GM12873 (cell line): ENCODE measurements around the gene PLSCR3.

Experiments used
- TF ChIP-seq, protein P1 (sequence below): IDR thresholded peaks from 2 replicates; pipeline ENCODE4 v1.5.1; 2012; ENCODE audit warnings: low read depth, mild to moderate bottlenecking, moderate library complexity, low read length, control low read depth; ENCODE audit not compliant: insufficient read depth; ENCODE audit errors: missing control alignments

The PLSCR3 gene

GRCh38 chr17:7404737-7405349, 10.5 kb upstream of the PLSCR3 start:
- TF ChIP-seq, protein P1, sequence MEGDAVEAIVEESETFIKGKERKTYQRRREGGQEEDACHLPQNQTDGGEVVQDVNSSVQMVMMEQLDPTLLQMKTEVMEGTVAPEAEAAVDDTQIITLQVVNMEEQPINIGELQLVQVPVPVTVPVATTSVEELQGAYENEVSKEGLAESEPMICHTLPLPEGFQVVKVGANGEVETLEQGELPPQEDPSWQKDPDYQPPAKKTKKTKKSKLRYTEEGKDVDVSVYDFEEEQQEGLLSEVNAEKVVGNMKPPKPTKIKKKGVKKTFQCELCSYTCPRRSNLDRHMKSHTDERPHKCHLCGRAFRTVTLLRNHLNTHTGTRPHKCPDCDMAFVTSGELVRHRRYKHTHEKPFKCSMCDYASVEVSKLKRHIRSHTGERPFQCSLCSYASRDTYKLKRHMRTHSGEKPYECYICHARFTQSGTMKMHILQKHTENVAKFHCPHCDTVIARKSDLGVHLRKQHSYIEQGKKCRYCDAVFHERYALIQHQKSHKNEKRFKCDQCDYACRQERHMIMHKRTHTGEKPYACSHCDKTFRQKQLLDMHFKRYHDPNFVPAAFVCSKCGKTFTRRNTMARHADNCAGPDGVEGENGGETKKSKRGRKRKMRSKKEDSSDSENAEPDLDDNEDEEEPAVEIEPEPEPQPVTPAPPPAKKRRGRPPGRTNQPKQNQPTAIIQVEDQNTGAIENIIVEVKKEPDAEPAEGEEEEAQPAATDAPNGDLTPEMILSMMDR = no peak

DNA sequence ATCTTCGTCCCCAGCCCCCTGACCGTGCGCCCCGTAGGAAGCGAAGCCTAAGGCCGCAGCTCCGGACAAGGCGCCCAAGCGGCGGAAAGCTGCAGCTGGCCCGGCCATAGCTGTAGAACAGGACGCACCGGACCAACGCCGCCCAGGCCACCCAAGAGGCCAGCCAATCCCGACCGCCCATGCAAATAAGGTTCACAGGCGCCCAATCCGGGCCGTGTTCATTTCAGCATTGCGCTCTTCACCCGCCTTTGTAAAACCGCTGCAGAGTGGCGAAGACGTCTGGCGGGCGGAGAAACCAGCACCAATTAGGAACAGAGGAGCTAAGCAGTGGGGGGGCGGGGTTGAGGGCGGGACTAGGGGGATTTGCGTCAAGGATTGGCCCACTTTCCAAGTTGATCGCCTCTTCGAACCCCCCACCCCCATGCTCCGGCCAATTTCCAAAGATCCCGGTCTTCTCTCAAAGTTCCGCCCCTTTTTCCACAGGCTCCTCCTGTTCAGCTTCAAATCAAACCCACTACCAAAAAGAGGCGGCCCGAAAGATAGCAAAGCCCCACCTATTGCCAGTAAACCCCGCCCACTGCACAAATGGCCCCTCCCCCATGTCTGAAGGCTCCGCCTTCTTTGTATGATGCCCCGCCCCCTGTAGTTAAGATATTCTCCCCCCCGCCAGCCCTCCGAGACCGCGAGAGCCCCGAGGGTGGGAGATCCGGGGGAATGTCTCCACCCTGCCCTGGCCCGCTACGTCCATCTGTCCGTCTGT, 9.8 kb upstream of the PLSCR3 start, which contains the start of gene TMEM256:
TMEM256 (minus strand) TSS at position 121 of the 760 bp plus-strand sequence; CDS start at position 108, 13 bp downstream.
- TF ChIP-seq, protein P1 = no peak

DNA sequence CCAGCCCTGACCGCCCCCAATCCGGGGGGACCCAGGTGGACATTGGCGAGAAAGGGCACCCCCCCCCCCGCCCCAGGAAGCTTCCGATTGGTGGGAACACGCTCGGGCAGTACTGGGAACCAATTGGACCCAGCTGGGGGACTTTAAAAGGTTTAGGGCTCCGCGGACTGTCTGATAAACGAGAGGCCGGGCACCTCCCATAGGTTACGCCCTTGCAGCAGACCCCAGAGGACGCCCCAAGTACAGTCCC, 9.3 kb upstream of the PLSCR3 start:
- TF ChIP-seq, protein P1 = no peak

DNA sequence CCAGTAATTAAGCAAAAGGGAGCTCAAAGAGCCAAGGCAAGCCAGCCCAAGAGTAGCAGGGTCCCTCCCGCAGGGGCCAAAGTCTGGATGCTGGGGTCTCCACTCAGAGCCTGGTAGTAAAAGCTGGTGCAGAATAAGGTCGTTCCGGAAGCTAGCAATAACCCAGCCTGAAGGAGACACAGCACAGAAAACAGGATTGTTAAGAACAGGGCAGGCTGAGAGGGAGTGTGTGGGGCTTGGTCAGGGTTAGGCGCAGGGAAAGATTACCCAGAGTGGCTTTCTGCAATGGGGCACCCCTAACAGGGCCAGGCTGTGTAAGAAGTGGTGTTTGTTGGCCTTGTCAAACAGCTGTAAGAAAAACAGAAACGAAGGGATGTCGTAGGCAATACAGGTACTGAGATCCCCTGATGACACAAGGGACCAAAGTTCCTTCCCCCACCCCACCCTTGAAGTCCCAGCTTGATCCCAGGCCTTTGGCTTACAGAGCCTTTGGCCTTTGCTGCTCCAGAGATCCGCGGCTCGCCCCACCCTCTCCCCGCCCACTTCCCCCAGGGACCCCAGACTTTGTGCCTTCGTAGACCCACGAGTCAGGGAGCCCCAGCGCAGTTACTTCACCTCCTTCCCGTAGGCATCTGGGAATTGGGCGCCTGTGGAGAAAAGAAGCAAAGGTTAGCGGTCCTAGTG, 8.9 kb upstream of the PLSCR3 start:
- TF ChIP-seq, protein P1 = no peak

DNA sequence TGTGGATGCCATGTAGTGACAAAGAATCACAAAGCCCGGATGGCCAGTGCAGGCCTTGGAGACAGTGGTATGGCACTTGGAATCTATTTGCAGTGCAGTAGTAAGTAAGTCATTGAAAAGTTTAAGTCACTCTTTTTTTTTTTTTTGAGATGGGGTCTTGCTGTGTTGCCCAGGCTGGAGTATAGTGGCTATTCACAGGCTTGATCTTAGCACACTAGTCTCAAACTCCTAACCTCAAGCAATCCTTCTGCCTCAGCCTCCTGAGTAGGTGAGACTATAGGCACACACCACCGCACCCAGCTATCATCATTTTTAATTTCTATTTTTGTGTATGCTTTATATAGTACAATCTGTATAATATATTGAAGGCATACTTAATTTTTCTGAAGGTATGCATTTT, 4.3 kb upstream of the PLSCR3 start:
- TF ChIP-seq, protein P1 = no peak

GRCh38 chr17:7396147-7396546, 1.8 kb upstream of the PLSCR3 start:
- TF ChIP-seq, protein P1 = no peak
